ENCODE results near the gene NAALADL2. TPM values are rescaled to one million over a fixed set of nuclear protein-coding genes. Genes with fewer than 3 reads are reported as not detected.

Gene NAALADL2
- total RNA-seq, 1 donor from 2014 or later: 14.8 TPM

GRCh38 chr3:175198991-175199783, 340.1 kb downstream of the NAALADL2 start:
- DNase-seq (ENCODE audit: low read depth): no peak

GRCh38 chr3:175199961-175200360, 340.8 kb downstream of the NAALADL2 start:
- DNase-seq (ENCODE audit: low read depth): no peak

- DNase-seq (ENCODE audit: low read depth): no peak
These were observed 341.4 kb downstream of the NAALADL2 start for GRCh38 chr3:175200391-175201095.

GRCh38 chr3:175207361-175207760, 348.2 kb downstream of the NAALADL2 start:
- no peak for DNase-seq (ENCODE audit: low read depth)

- DNase-seq (ENCODE audit: low read depth): no peak
These were observed 349.2 kb downstream of the NAALADL2 start for GRCh38 chr3:175208326-175208725.

- DNase-seq (ENCODE audit: low read depth): no peak
These were observed 352.3 kb downstream of the NAALADL2 start for GRCh38 chr3:175211466-175211865.

GRCh38 chr3:175212896-175213295, 353.8 kb downstream of the NAALADL2 start:
- no peak for DNase-seq (ENCODE audit: low read depth)

GRCh38 chr3:175214216-175214615, 355.1 kb downstream of the NAALADL2 start:
- no peak for DNase-seq (ENCODE audit: low read depth)

- no peak for DNase-seq (ENCODE audit: low read depth)
These were observed 356.7 kb downstream of the NAALADL2 start for GRCh38 chr3:175215833-175216232.

GRCh38 chr3:175222356-175222755, 363.2 kb downstream of the NAALADL2 start:
- DNase-seq (ENCODE audit: low read depth): no peak

GRCh38 chr3:175224051-175224450, 364.9 kb downstream of the NAALADL2 start:
- no peak for DNase-seq (ENCODE audit: low read depth)

GRCh38 chr3:175226444-175226843, 367.3 kb downstream of the NAALADL2 start:
- no peak for DNase-seq (ENCODE audit: low read depth)

- DNase-seq (ENCODE audit: low read depth): no peak
These were observed 368.0 kb downstream of the NAALADL2 start for GRCh38 chr3:175227126-175227525.

- DNase-seq (ENCODE audit: low read depth): no peak
These were observed 375.1 kb downstream of the NAALADL2 start for GRCh38 chr3:175233957-175234940.

GRCh38 chr3:175238801-175239200, 379.7 kb downstream of the NAALADL2 start:
- no peak for DNase-seq (ENCODE audit: low read depth)

- DNase-seq (ENCODE audit: low read depth): no peak
These were observed 381.8 kb downstream of the NAALADL2 start for GRCh38 chr3:175240921-175241320.

GRCh38 chr3:175242243-175242642, 383.1 kb downstream of the NAALADL2 start:
- no peak for DNase-seq (ENCODE audit: low read depth)

GRCh38 chr3:175246234-175246633, 387.1 kb downstream of the NAALADL2 start:
- DNase-seq (ENCODE audit: low read depth): no peak

GRCh38 chr3:175246766-175247165, 387.6 kb downstream of the NAALADL2 start:
- DNase-seq (ENCODE audit: low read depth): no peak

GRCh38 chr3:175247629-175248028, 388.5 kb downstream of the NAALADL2 start:
- no peak for DNase-seq (ENCODE audit: low read depth)

- no peak for DNase-seq (ENCODE audit: low read depth)
These were observed 389.7 kb downstream of the NAALADL2 start for GRCh38 chr3:175248832-175249231.
